IMR-90 (cell line): ENCODE measurements around the gene PREP. TPM values are rescaled to one million over a fixed set of nuclear protein-coding genes. Genes with fewer than 3 reads are reported as not detected.

Experiments
- ATAC-seq: fragments of 200-7000 bp; cut with Tn5 transposase; 2 replicates; pipeline ENCODE4 v1.9.1; 2020; ENCODE audit warnings: low read depth, mild to moderate bottlenecking, moderate library complexity
- BruUV-seq: library from RNA; stranded (reverse); fragments of 400-500 nt; replicated peaks from 2 replicates; lab custom pipeline; 2021; lab: Mats Ljungman, UMichigan
- CTCF ChIA-PET: fragments of 300-600 bp; formaldehyde crosslinking; extraction: SDS; loops from one replicate; lab custom pipeline; 2021; ENCODE audit warnings: antibody characterized with exemption; lab: Yijun Ruan, JAX
- POLR2A ChIA-PET: fragments of 300-600 bp; sonication (Branson Sonifier 250); formaldehyde crosslinking; loops from one replicate; lab custom pipeline; 2022; ENCODE audit warnings: antibody characterized with exemption; ENCODE audit not compliant: unreplicated experiment; lab: Charles Lee
- DNase-seq: peaks from one replicate; pipeline ENCODE4 v3.0.0; 2013
- H2AFZ ChIP-seq: replicated peaks from 2 replicates; pipeline ENCODE3; 2013; ENCODE audit warnings: low read length, mild to moderate bottlenecking; ENCODE audit not compliant: poor library complexity
- H2AK5ac ChIP-seq: 2 replicates; pipeline ENCODE4 v1.6.1; 2013; ENCODE audit warnings: low read depth, low read length, inconsistent platforms
- H2AK9ac ChIP-seq: replicated peaks from 2 replicates; pipeline ENCODE3; 2013; ENCODE audit warnings: mild to moderate bottlenecking, low read depth, low read length, moderate library complexity; ENCODE audit not compliant: poor library complexity
- H2BK120ac ChIP-seq: 2 replicates; pipeline ENCODE4 v1.6.1; 2013; ENCODE audit warnings: low read depth, low read length, inconsistent platforms
- H2BK15ac ChIP-seq: 3 replicates; pipeline ENCODE4 v1.6.1; 2013; ENCODE audit warnings: low read depth, low read length, inconsistent platforms
- H2BK20ac ChIP-seq: 2 replicates; pipeline ENCODE4 v1.6.1; 2013; ENCODE audit warnings: low read depth, mild to moderate bottlenecking, inconsistent platforms, low read length, moderate library complexity
- H2BK5ac ChIP-seq: 2 replicates; pipeline ENCODE4 v1.6.1; 2013; ENCODE audit warnings: mild to moderate bottlenecking, low read depth, low read length, inconsistent platforms; ENCODE audit not compliant: poor library complexity, severe bottlenecking
- H3K14ac ChIP-seq: replicated peaks from 2 replicates; pipeline ENCODE4 v1.6.1; 2013; ENCODE audit warnings: low read depth, low read length, inconsistent platforms
- H3K18ac ChIP-seq: 2 replicates; pipeline ENCODE4 v1.6.1; 2013; ENCODE audit warnings: low read depth, low read length, control low read depth
- H3K23ac ChIP-seq: 2 replicates; pipeline ENCODE4 v1.6.1; 2013; ENCODE audit warnings: low read depth, low read length, inconsistent platforms
- H3K27ac ChIP-seq: 2 replicates; pipeline ENCODE4 v1.5.1; 2013; ENCODE audit warnings: mild to moderate bottlenecking, control low read depth, low read length; ENCODE audit not compliant: insufficient read depth
- H3K27me3 ChIP-seq: 2 replicates; pipeline ENCODE4 v1.6.1; 2013; ENCODE audit warnings: low read length; ENCODE audit not compliant: control insufficient read depth, insufficient read depth
- H3K36me3 ChIP-seq: 2 replicates; pipeline ENCODE4 v1.6.1; 2013; ENCODE audit warnings: low read length, mixed read lengths; ENCODE audit not compliant: control insufficient read depth, insufficient read depth
- H3K4ac ChIP-seq: 2 replicates; pipeline ENCODE4 v1.6.1; 2013; ENCODE audit warnings: low read depth, low read length, inconsistent platforms
- H3K4me1 ChIP-seq: 2 replicates; pipeline ENCODE4 v1.6.1; 2013; ENCODE audit warnings: low read length, mixed read lengths; ENCODE audit not compliant: control insufficient read depth, insufficient read depth
- H3K4me2 ChIP-seq: 2 replicates; pipeline ENCODE4 v1.6.1; 2013; ENCODE audit warnings: low read depth, mild to moderate bottlenecking, control low read depth, low read length, moderate library complexity
- H3K4me3 ChIP-seq: 2 replicates; pipeline ENCODE4 v1.5.1; 2013; ENCODE audit warnings: low read depth, mild to moderate bottlenecking, control low read depth, low read length, moderate library complexity; ENCODE audit not compliant: insufficient read depth
- H3K56ac ChIP-seq: 2 replicates; pipeline ENCODE4 v1.6.1; 2013; ENCODE audit warnings: low read length, inconsistent platforms; ENCODE audit not compliant: insufficient read depth; ENCODE audit errors: extremely low read depth
- H3K79me1 ChIP-seq, 2 experiments: 2 replicates each; pipeline ENCODE4 v1.6.1; 2013; ENCODE audit warnings: low read length in 2 of 2, inconsistent platforms in 1 of 2, low read depth in 1 of 2
- H3K9ac ChIP-seq: 2 replicates; pipeline ENCODE4 v1.6.1; 2013; ENCODE audit warnings: low read depth, low read length, control low read depth
- H3K9me1 ChIP-seq: 2 replicates; pipeline ENCODE4 v1.6.1; 2013; ENCODE audit warnings: low read length, inconsistent platforms; ENCODE audit not compliant: insufficient read depth
- H3K9me3 ChIP-seq: 2 replicates; pipeline ENCODE4 v1.6.1; 2013; ENCODE audit warnings: low read length; ENCODE audit not compliant: control insufficient read depth, insufficient read depth
- H4K20me1 ChIP-seq: 2 replicates; pipeline ENCODE4 v1.6.1; 2013; ENCODE audit warnings: low read length, inconsistent platforms; ENCODE audit not compliant: insufficient read depth
- H4K5ac ChIP-seq: 2 replicates; pipeline ENCODE4 v1.6.1; 2013; ENCODE audit warnings: mild to moderate bottlenecking, low read depth, low read length, control low read depth
- H4K8ac ChIP-seq, 2 experiments: 2 replicates each; pipeline ENCODE4 v1.6.1; 2013; ENCODE audit warnings: low read depth in 2 of 2, low read length in 2 of 2, control low read depth in 1 of 2, inconsistent platforms in 1 of 2
- H4K91ac ChIP-seq: 2 replicates; pipeline ENCODE4 v1.6.1; 2013; ENCODE audit warnings: low read depth, low read length, inconsistent platforms; ENCODE audit not compliant: insufficient read depth
- CHD1 ChIP-seq: IDR thresholded peaks from 2 replicates; pipeline ENCODE4 v1.6.1; 2012; ENCODE audit warnings: low read depth, low read length, improper control_type of control experiment
- MAFK ChIP-seq: IDR thresholded peaks from 2 replicates; pipeline ENCODE4 v1.6.1; 2012; ENCODE audit warnings: low read depth, low read length, improper control_type of control experiment
- MXI1 ChIP-seq: IDR thresholded peaks from 2 replicates; pipeline ENCODE4 v1.6.1; 2012; ENCODE audit warnings: low read depth, mild to moderate bottlenecking, low read length, moderate library complexity, borderline replicate concordance
- WGBS, 2 experiments: methylation state at CpG; one replicate each; pipeline versions ENCODE4 v1.1.5 to v1.1.7; 2013; ENCODE audit warnings: missing lambda C conversion rate in 2 of 2; ENCODE audit not compliant: insufficient read length in 1 of 2; ENCODE audit errors: extremely low coverage in 2 of 2; 5-methylcytosine and 5-hydroxymethylcytosine counted together
- dilution Hi-C: fragments of 300-500 bp; cut with HindIII; formaldehyde crosslinking; loops from one replicate; pipeline ENCODE4 v1.14.3; 2018; ENCODE audit warnings: low sequenced_read_pairs; ENCODE audit not compliant: unreplicated experiment
- in situ Hi-C: fragments of 300-500 bp; cut with MboI; formaldehyde crosslinking; loops from 3 replicates; pipeline ENCODE4 v1.14.3; 2019; ENCODE audit warnings: low sequenced_read_pairs, inconsistent platforms, mixed read lengths
- intact Hi-C: fragments of 100-400 bp; cut with micrococcal nuclease; formaldehyde crosslinking; loops from 2 replicates; pipeline ENCODE4 v1.10.0; 2022
- polyA plus RNA-seq, 3 experiments: library from polyadenylated mRNA; depleted of rRNA; stranded (reverse); fragments of >200 nt; gene quantifications; 2 replicates each; pipeline ENCODE4 v1.2.3, GENCODE V29; 2012; ENCODE audit warnings: low replicate concordance in 1 of 3
- total RNA-seq: library from RNA; depleted of rRNA; stranded (reverse); fragments of >200 nt; gene quantifications from 2 replicates; pipeline ENCODE4 v1.2.3, GENCODE V29; 2012
- TF ChIP-seq, protein P1 (sequence below): fragments of 150-350 bp; IDR thresholded peaks from 2 replicates; pipeline ENCODE4 v1.6.1; 2017; ENCODE audit warnings: mild to moderate bottlenecking, antibody characterized with exemption, low read length, low read depth
- TF ChIP-seq, protein P2 (sequence below): fragments of 150-350 bp; IDR thresholded peaks from 2 replicates; pipeline ENCODE4 v1.6.1; 2016; ENCODE audit warnings: low read depth, mild to moderate bottlenecking, low read length, moderate library complexity, borderline replicate concordance

The PREP gene
- total and polyA plus RNA-seq, 2 of the 4 experiments (the other 2 are of a cell fraction) = 21.0 to 25.7 TPM

GRCh38 chr6:105389543-105389942 is 13.3 kb downstream of the PREP start:
- no peak overlapping the region for H3K4me2 ChIP-seq
- peaks cover 8% of the 10 kb centered on the region for H3K36me3 ChIP-seq
- no peak overlapping the region for H4K91ac ChIP-seq
- H3K27me3 ChIP-seq = no peaks in the 10 kb centered on the region
- ATAC-seq (no peak), DNase-seq (no peak)
- no peak overlapping the region for H4K5ac ChIP-seq
- no peaks in the 10 kb centered on the region for H3K4me1 ChIP-seq
- H2BK120ac ChIP-seq = no peak overlapping the region
- H3K9me3 ChIP-seq = no peaks in the 10 kb centered on the region
- peaks cover 2% of the 10 kb centered on the region; the same call in 1 of the 2 replicates for H3K9me1 ChIP-seq
- no peak overlapping the region for H3K27ac ChIP-seq
- H3K56ac ChIP-seq = no peak overlapping the region
- no peak overlapping the region for H2AFZ ChIP-seq
- H3K9ac ChIP-seq = no peak overlapping the region
- no peak overlapping the region for H2BK15ac ChIP-seq
- TF ChIP-seq, protein P1, sequence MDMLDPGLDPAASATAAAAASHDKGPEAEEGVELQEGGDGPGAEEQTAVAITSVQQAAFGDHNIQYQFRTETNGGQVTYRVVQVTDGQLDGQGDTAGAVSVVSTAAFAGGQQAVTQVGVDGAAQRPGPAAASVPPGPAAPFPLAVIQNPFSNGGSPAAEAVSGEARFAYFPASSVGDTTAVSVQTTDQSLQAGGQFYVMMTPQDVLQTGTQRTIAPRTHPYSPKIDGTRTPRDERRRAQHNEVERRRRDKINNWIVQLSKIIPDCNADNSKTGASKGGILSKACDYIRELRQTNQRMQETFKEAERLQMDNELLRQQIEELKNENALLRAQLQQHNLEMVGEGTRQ = no peak
- no peak for TF ChIP-seq CHD1
- no peak for TF ChIP-seq MXI1
- TF ChIP-seq MAFK = no peak
- TF ChIP-seq, protein P2, sequence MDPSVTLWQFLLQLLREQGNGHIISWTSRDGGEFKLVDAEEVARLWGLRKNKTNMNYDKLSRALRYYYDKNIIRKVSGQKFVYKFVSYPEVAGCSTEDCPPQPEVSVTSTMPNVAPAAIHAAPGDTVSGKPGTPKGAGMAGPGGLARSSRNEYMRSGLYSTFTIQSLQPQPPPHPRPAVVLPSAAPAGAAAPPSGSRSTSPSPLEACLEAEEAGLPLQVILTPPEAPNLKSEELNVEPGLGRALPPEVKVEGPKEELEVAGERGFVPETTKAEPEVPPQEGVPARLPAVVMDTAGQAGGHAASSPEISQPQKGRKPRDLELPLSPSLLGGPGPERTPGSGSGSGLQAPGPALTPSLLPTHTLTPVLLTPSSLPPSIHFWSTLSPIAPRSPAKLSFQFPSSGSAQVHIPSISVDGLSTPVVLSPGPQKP = no peak
- H2BK20ac ChIP-seq = no peak overlapping the region
- no peak overlapping the region for H2AK9ac ChIP-seq
- no TSS peak for BruUV-seq
- H2AK5ac ChIP-seq = no peak overlapping the region
- H3K79me1 ChIP-seq = peaks cover 11 to 35% of the 10 kb centered on the region in 2 experiments
- no peaks in the 10 kb centered on the region for H4K20me1 ChIP-seq
- no peak overlapping the region for H2BK5ac ChIP-seq
- dilution Hi-C loops (no loop called here), in situ Hi-C loops (no loop called here), intact Hi-C loops (no loop called here)
- no peak overlapping the region for H3K18ac ChIP-seq
- H3K4ac ChIP-seq = no peak overlapping the region
- H4K8ac ChIP-seq = no peak overlapping the region
- H3K23ac ChIP-seq = no peak overlapping the region
- 60% methylated on average over 2 of the region's 5 CpGs; no CpG with 5 or more reads in 1 of the 2 experiments for WGBS, 2 experiments
- ChIA-PET POLR2A (no interaction called here), CTCF (no interaction called here)
- no peak overlapping the region for H3K14ac ChIP-seq
- no peak overlapping the region for H3K4me3 ChIP-seq
